PC-9 (cell line): ENCODE results near the gene CTXN3.

Source experiments
- CTCF ChIP-seq: fragments of 200-600 bp; sonication (generic); conservative IDR thresholded peaks from 2 replicates; pipeline ENCODE4 v1.6.1; 2017; ENCODE audit warnings: mixed run types, antibody characterized with exemption, mild to moderate bottlenecking, moderate library complexity
- EZH2 ChIP-seq: fragments of 200-600 bp; sonication (generic); IDR thresholded peaks from 2 replicates; pipeline ENCODE4 v1.8.0; 2017; ENCODE audit warnings: antibody characterized with exemption, low read depth

- TF ChIP-seq CTCF: no peak
- TF ChIP-seq EZH2: no peak
Measured at GRCh38 chr5:127706691-127707090, 57.8 kb downstream of the CTXN3 start.
